ENCODE results near the gene KIF3C. TPM values are rescaled to one million over a fixed set of nuclear protein-coding genes. Genes with fewer than 3 reads are reported as not detected.

The KIF3C gene
- total RNA-seq, 1 donor from 2014 or later, result 6.0 TPM

DNA sequence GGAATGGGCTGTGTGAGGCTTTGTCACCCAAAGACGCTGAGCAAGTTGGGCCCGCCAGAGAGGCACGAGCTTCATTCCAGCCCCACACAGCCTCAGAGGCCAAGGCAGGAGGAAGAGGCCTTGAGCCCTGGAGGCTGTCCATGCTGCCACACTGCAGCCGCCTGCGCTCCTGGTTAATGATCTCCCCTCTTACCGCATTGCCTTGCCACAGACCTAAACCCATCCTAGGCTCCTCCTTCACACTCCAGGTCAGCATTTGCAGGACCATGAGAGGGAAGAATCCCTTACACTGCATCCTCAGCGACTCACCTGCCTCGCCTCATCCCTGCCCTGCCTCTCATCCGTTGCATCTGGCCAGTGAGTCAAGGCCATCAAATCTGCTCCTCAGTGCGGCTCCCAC, 24.6 kb downstream of the KIF3C start:
- Histone ChIP-seq H3K36me3 (no peaks in the 10 kb centered on the region), H3K9me3 (no peaks in the 10 kb centered on the region), H3K27me3 (ENCODE audit: low read depth) (no peaks in the 10 kb centered on the region), H3K4me1 (peaks cover 13% of the 10 kb centered on the region), H3K4me3 (no peak overlapping the region), H3K27ac (no peak overlapping the region)
- no peak for DNase-seq
- intact Hi-C loops (cut with DNase I), result no loop called here
- TF ChIP-seq, protein P1, sequence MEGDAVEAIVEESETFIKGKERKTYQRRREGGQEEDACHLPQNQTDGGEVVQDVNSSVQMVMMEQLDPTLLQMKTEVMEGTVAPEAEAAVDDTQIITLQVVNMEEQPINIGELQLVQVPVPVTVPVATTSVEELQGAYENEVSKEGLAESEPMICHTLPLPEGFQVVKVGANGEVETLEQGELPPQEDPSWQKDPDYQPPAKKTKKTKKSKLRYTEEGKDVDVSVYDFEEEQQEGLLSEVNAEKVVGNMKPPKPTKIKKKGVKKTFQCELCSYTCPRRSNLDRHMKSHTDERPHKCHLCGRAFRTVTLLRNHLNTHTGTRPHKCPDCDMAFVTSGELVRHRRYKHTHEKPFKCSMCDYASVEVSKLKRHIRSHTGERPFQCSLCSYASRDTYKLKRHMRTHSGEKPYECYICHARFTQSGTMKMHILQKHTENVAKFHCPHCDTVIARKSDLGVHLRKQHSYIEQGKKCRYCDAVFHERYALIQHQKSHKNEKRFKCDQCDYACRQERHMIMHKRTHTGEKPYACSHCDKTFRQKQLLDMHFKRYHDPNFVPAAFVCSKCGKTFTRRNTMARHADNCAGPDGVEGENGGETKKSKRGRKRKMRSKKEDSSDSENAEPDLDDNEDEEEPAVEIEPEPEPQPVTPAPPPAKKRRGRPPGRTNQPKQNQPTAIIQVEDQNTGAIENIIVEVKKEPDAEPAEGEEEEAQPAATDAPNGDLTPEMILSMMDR (IDR thresholded peaks at IDR 0.05), result no peak
- ATAC-seq, result no peak

DNA sequence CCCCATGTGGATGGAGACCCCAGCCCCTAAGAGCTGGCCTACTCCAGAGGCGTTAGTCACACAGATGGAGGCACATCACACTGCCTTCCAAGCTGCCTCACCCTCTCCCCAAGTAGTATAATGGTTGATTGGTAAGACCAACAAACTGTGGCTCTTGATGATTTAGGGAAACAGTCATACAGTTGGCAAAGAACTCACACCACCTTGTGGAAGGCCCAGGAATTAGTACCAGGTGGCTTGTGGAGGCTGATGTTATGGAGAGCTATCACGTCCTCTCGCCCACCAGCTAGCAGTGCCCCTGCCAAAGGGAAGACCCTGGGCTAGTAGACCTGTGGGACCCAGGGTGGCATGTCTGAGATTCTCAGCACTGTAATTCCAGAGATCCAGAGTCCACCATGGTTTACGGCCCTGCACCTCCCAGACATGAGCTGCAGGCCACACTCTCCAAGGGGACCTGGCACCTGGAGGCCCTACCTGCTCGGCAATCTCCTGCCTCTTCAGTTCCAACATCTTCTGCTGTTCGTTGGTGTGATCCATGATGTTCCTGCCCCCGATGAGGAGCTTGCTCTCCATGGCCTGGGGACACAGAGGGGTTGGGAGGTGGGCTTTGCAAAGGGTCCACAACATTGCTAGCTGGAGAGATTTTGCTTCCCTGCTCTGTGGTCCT, 26.3 kb downstream of the KIF3C start:
- intact Hi-C loops (cut with DNase I), result no loop called here
- Histone ChIP-seq H3K27me3 (ENCODE audit: low read depth) (no peaks in the 10 kb centered on the region), H3K4me3 (no peak overlapping the region), H3K4me1 (peaks cover 6% of the 10 kb centered on the region), H3K9me3 (no peaks in the 10 kb centered on the region), H3K36me3 (no peaks in the 10 kb centered on the region), H3K27ac (no peak overlapping the region)
- ATAC-seq (no peak), DNase-seq (no peak)
- TF ChIP-seq, protein P1 (IDR thresholded peaks at IDR 0.05), result no peak

DNA sequence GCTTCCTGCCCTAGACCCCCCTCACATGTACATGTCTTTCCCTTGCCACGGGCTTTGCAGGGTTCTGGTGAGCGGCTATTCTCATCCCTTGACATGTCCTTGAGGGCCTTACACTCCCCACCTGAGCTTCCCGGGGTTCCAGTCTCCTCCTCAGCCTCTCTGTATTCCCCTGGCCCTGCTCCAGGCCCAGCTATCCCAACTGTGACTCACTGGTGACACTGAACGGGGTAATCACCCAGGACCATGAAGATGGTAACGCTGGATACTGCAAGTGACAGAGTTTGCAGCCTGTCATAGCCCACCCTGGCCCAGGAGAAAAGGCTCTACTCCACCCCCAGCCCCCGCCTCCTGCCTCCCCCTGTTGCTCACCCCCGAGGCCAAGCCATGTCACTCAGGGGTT, 27.3 kb downstream of the KIF3C start:
- intact Hi-C loops (cut with DNase I), result no loop called here
- ATAC-seq (no peak), DNase-seq (no peak)
- TF ChIP-seq, protein P1 (IDR thresholded peaks at IDR 0.05), result no peak
- H3K4me1 ChIP-seq, result no peaks in the 10 kb centered on the region
- no peaks in the 10 kb centered on the region for H3K27me3 ChIP-seq (ENCODE audit: low read depth)
- no peaks in the 10 kb centered on the region for H3K9me3 ChIP-seq
- H3K4me3 ChIP-seq, result no peak overlapping the region
- no peaks in the 10 kb centered on the region for H3K36me3 ChIP-seq
- H3K27ac ChIP-seq, result no peak overlapping the region

- intact Hi-C loops (cut with DNase I), result no loop called here
- no peak overlapping the region for H3K4me3 ChIP-seq
- H3K4me1 ChIP-seq, result no peaks in the 10 kb centered on the region
- H3K27me3 ChIP-seq (ENCODE audit: low read depth), result no peaks in the 10 kb centered on the region
- no peak overlapping the region for H3K27ac ChIP-seq
- TF ChIP-seq, protein P1 (IDR thresholded peaks at IDR 0.05), result no peak
- H3K9me3 ChIP-seq, result no peaks in the 10 kb centered on the region
- no peaks in the 10 kb centered on the region for H3K36me3 ChIP-seq
- no peak for ATAC-seq
- DNase-seq, result no peak
Measured at GRCh38 chr2:25954199-25954752, 28.0 kb downstream of the KIF3C start.

DNA sequence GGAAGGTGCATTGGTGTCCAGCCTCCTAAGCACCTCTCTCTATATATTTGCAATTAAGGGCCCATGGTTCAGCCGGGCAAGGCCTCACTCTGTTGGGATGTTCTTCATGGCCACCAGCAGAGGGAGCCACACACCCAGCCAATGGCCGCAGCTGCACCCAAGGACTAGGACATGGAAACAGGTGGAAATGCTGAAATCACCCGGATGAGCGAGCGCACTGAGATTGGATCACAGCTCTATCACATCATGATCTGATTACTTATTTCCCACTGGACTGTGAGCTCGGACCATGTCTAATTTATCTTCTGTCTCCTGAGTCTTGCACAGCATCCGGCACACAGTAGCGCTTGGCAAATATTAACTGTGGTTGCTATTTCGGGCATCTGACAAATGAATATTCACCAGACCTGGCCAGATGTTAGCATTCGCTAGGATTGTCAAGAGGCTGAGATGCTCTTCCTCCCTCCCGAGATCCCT, 31.2 kb downstream of the KIF3C start:
- TF ChIP-seq, protein P1 (IDR thresholded peaks at IDR 0.05), result peak; percentile 95
- no peak overlapping the region for H3K4me3 ChIP-seq
- H3K27ac ChIP-seq, result no peak overlapping the region
- H3K36me3 ChIP-seq, result no peaks in the 10 kb centered on the region
- peak; percentile 96 to 97 for ATAC-seq
- H3K4me1 ChIP-seq, result no peaks in the 10 kb centered on the region
- H3K9me3 ChIP-seq, result no peaks in the 10 kb centered on the region
- no peaks in the 10 kb centered on the region for H3K27me3 ChIP-seq (ENCODE audit: low read depth)
- intact Hi-C loops (cut with DNase I), result no loop called here
- peak; percentile 83 for DNase-seq
